Measurements from ENCODE around the gene SAA2. TPM values are rescaled to one million over a fixed set of nuclear protein-coding genes. Genes with fewer than 3 reads are reported as not detected.
A peak's percentile ranks its signal among the peaks of the same experiment; 100 is the strongest.
"Not testable (repeated sequence)": the region's sequence is repeated elsewhere in the genome, so short reads cannot be mapped to it uniquely, and the experiment has no call there.

Gene SAA2
- total and polyA plus RNA-seq, 5 experiments from 2014 or later = not detected

GRCh38 chr11:18264677-18265555 lies 16.4 kb upstream of the SAA2 start:
- H3K4me1 Mint-ChIP-seq = peaks cover 0 to 3% (median under 1%) of the 10 kb centered on the region in 4 donors

GRCh38 chr11:18264035-18264434 lies 15.6 kb upstream of the SAA2 start:
- H3K4me1 Mint-ChIP-seq = peaks cover 0 to 3% (median 0%) of the 10 kb centered on the region in 4 donors
- no peaks in the 10 kb centered on the region for H3K36me3 Mint-ChIP-seq
- POLR2A ChIA-PET = no interaction called here
- no peak overlapping the region for H3K27ac Mint-ChIP-seq
- ATAC-seq = no peak
- no peak for DNase-seq
- no peak overlapping the region for H3K4me3 Mint-ChIP-seq
- H3K9me3 Mint-ChIP-seq = no peaks in the 10 kb centered on the region
- peaks cover 2 to 11% (median 6%) of the 10 kb centered on the region in 5 donors for H3K27me3 Mint-ChIP-seq

More at GRCh38 chr11:18264677-18265555, 16.4 kb upstream of the SAA2 start:
- DNase-seq (no peak), ATAC-seq (no peak)
- Mint-ChIP-seq H3K9me3 (no peaks in the 10 kb centered on the region), H3K36me3 (no peaks in the 10 kb centered on the region), H3K4me3 (no peak overlapping the region), H3K27me3 (peaks cover 2 to 11% (median 6%) of the 10 kb centered on the region in 5 donors), H3K27ac (no peak overlapping the region)
- POLR2A ChIA-PET = no interaction called here

GRCh38 chr11:18262681-18263350 lies 14.3 kb upstream of the SAA2 start:
- H3K4me1 Mint-ChIP-seq, H3K9me3 Mint-ChIP-seq, DNase-seq, ATAC-seq, H3K36me3 Mint-ChIP-seq, H3K27ac Mint-ChIP-seq, H3K4me3 Mint-ChIP-seq, POLR2A ChIA-PET: not testable (repeated sequence)
- peaks cover 2 to 11% (median 7%) of the 10 kb centered on the region in 5 donors for H3K27me3 Mint-ChIP-seq

GRCh38 chr11:18261721-18262120 lies 13.3 kb upstream of the SAA2 start:
- POLR2A ChIA-PET = no interaction called here
- Mint-ChIP-seq H3K27me3 (peaks cover 2 to 11% (median 7%) of the 10 kb centered on the region in 5 donors), H3K27ac (no peak overlapping the region), H3K36me3 (no peaks in the 10 kb centered on the region), H3K4me1 (no peaks in the 10 kb centered on the region), H3K4me3 (no peak overlapping the region), H3K9me3 (no peaks in the 10 kb centered on the region)
- DNase-seq = no peak
- ATAC-seq = no peak

- POLR2A ChIA-PET = no interaction called here
- Mint-ChIP-seq H3K4me1 (no peaks in the 10 kb centered on the region), H3K4me3 (no peak overlapping the region), H3K36me3 (no peaks in the 10 kb centered on the region), H3K9me3 (no peaks in the 10 kb centered on the region), H3K27me3 (peaks cover 2 to 12% (median 10%) of the 10 kb centered on the region in 5 donors), H3K27ac (no peak overlapping the region)
- ATAC-seq = no peak
- no peak for DNase-seq
Observed at GRCh38 chr11:18259259-18259658, 10.8 kb upstream of the SAA2 start.

GRCh38 chr11:18254781-18255361 lies 6.4 kb upstream of the SAA2 start:
- Mint-ChIP-seq H3K4me3 (no peak overlapping the region), H3K27me3 (peaks cover 0 to 17% (median 8%) of the 10 kb centered on the region in 5 donors), H3K36me3 (no peaks in the 10 kb centered on the region), H3K9me3 (no peaks in the 10 kb centered on the region), H3K27ac (no peak overlapping the region), H3K4me1 (no peaks in the 10 kb centered on the region)
- ATAC-seq = no peak
- DNase-seq = no peak
- POLR2A ChIA-PET = no interaction called here

- POLR2A ChIA-PET = no interaction called here
- peaks cover 0 to 17% (median 5%) of the 10 kb centered on the region in 5 donors for H3K27me3 Mint-ChIP-seq
- ATAC-seq (no peak), DNase-seq (no peak)
- H3K9me3 Mint-ChIP-seq = no peaks in the 10 kb centered on the region
- no peak overlapping the region for H3K4me3 Mint-ChIP-seq
- H3K4me1 Mint-ChIP-seq = no peaks in the 10 kb centered on the region
- H3K36me3 Mint-ChIP-seq = no peaks in the 10 kb centered on the region
- peak overlapping the region in 2 of 10 donors; percentile 25 to 38 for H3K27ac Mint-ChIP-seq
Observed at GRCh38 chr11:18253778-18254338, 5.4 kb upstream of the SAA2 start.

GRCh38 chr11:18253233-18253632 lies 4.8 kb upstream of the SAA2 start:
- Mint-ChIP-seq H3K27me3 (peaks cover 0 to 17% (median 4%) of the 10 kb centered on the region in 5 donors), H3K9me3 (no peaks in the 10 kb centered on the region), H3K36me3 (no peaks in the 10 kb centered on the region), H3K4me3 (no peak overlapping the region), H3K27ac (no peak overlapping the region), H3K4me1 (no peaks in the 10 kb centered on the region)
- POLR2A ChIA-PET = no interaction called here
- DNase-seq = no peak
- ATAC-seq = no peak

GRCh38 chr11:18247191-18247581 lies 1.3 kb downstream of the SAA2 start:
- H3K27me3 Mint-ChIP-seq, POLR2A ChIA-PET: not testable (repeated sequence)

GRCh38 chr11:18246379-18247190 lies 1.9 kb downstream of the SAA2 start:
- ATAC-seq, H3K27me3 Mint-ChIP-seq, DNase-seq, POLR2A ChIA-PET, H3K36me3 Mint-ChIP-seq, H3K4me1 Mint-ChIP-seq: not testable (repeated sequence)
- peak overlapping the region in 6 of 10 donors; percentile 2 to 90 (median 66) for H3K27ac Mint-ChIP-seq
- H3K9me3 Mint-ChIP-seq = peaks cover 0 to 11% (median 7%) of the 10 kb centered on the region in 9 donors
- peak overlapping the region in 8 of 10 donors; percentile 7 to 82 (median 40) for H3K4me3 Mint-ChIP-seq

More at GRCh38 chr11:18247191-18247581, 1.3 kb downstream of the SAA2 start:
- ATAC-seq, DNase-seq, H3K36me3 Mint-ChIP-seq, H3K4me1 Mint-ChIP-seq: not testable (repeated sequence)
- Mint-ChIP-seq H3K4me3 (peak overlapping the region in 3 of 10 donors; percentile 60 to 82 (median 69)), H3K27ac (peak overlapping the region in 1 of 10 donors; percentile 87), H3K9me3 (peaks cover 0 to 11% (median 7%) of the 10 kb centered on the region in 9 donors)

GRCh38 chr11:18245396-18245795 lies 3.1 kb downstream of the SAA2 start:
- Mint-ChIP-seq H3K9me3 (peaks cover 0 to 11% (median 7%) of the 10 kb centered on the region in 9 donors), H3K27ac (peak overlapping the region in 2 of 10 donors; percentile 31 to 52), H3K4me1 (peaks cover 0 to 9% (median 2%) of the 10 kb centered on the region in 4 donors), H3K36me3 (peaks cover 0 to 1% (median 0%) of the 10 kb centered on the region in 3 donors), H3K4me3 (no peak overlapping the region), H3K27me3 (peaks cover 3 to 12% (median 7%) of the 10 kb centered on the region in 5 donors)
- no peak for DNase-seq
- no peak for ATAC-seq
- POLR2A ChIA-PET = no interaction called here

All from naive thymus-derived CD8-positive, alpha-beta T cell (primary cell).